Measurements from ENCODE around the gene KRABD2.
A peak's percentile ranks its signal among the peaks of the same experiment; 100 is the strongest.
"Not testable (repeated sequence)": the region's sequence is repeated elsewhere in the genome, so short reads cannot be mapped to it uniquely, and the experiment has no call there.

The KRABD2 gene

DNA sequence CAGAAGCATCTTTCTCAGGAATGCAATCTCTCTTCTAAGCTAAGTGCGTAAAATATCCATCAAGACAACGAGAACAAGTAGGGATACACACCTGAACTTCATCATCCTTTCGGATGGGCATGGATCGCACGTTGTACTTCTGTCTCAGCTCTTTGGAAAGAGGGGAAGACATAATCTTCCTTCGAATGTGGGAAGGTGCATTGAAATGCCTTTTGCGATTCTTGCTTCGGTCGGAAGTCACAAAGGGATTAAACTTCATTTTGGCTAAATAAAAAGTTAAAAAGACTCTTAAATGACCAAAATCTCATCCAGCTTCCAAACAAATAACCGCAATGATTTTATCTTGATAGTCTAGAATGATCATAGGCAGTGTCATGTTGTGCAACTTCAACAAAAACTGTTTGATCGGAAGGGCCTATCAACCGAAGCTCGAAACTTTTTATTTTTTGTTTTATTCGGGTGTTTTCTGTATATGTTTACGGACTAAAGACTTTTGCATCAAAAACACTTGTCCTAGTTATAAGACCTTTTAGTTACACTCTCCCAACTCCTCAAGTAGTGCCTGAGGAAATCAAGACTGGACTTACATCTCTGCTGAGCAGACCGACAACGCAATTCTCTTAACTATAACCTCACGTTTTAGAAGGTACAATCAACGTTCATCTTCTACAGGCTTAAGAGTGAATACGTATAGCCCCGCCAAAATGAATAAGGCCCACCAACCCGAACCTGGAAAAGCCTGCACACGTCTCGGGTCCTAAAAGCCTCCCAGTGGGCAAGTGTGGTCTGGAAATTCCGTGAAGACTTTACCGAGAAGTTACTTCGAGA, 5.8 kb upstream of the KRABD2 start:
- intact Hi-C loops (cut with DNase I) = no loop called here
- H3K4me3 ChIP-seq = peak overlapping the region; percentile 65 to 78
- peaks cover 52% of the 10 kb centered on the region for H3K4me1 ChIP-seq
- TF ChIP-seq POLR2A (IDR thresholded peaks at IDR 0.05) (no peak), POLR2AphosphoS5 (IDR thresholded peaks at IDR 0.05; ENCODE audit: insufficient read depth in 1 of 2, low read depth in 1 of 2) (no peak)
- H3K9me3 ChIP-seq = no peaks in the 10 kb centered on the region
- peaks cover 0 to 42% of the 10 kb centered on the region in 2 donors for H3K36me3 ChIP-seq
- H3K27me3 ChIP-seq = no peaks in the 10 kb centered on the region
- H3K27ac ChIP-seq = peak overlapping the region; percentile 24
- no peak for DNase-seq (ENCODE audit: extremely low spot score in 2 of 2)

- TF ChIP-seq, protein P1, sequence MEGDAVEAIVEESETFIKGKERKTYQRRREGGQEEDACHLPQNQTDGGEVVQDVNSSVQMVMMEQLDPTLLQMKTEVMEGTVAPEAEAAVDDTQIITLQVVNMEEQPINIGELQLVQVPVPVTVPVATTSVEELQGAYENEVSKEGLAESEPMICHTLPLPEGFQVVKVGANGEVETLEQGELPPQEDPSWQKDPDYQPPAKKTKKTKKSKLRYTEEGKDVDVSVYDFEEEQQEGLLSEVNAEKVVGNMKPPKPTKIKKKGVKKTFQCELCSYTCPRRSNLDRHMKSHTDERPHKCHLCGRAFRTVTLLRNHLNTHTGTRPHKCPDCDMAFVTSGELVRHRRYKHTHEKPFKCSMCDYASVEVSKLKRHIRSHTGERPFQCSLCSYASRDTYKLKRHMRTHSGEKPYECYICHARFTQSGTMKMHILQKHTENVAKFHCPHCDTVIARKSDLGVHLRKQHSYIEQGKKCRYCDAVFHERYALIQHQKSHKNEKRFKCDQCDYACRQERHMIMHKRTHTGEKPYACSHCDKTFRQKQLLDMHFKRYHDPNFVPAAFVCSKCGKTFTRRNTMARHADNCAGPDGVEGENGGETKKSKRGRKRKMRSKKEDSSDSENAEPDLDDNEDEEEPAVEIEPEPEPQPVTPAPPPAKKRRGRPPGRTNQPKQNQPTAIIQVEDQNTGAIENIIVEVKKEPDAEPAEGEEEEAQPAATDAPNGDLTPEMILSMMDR (IDR thresholded peaks at IDR 0.05) = no peak
- no peak for TF ChIP-seq POLR2AphosphoS5 (IDR thresholded peaks at IDR 0.05; ENCODE audit: insufficient read depth in 1 of 2, low read depth in 1 of 2)
- TF ChIP-seq POLR2A (IDR thresholded peaks at IDR 0.05) = no peak
- H3K4me1 ChIP-seq = peaks cover 67% of the 10 kb centered on the region
- no peak overlapping the region for H3K4me3 ChIP-seq
- H3K9me3 ChIP-seq = no peaks in the 10 kb centered on the region
- peaks cover 0 to 42% of the 10 kb centered on the region in 2 donors for H3K36me3 ChIP-seq
- intact Hi-C loops (cut with DNase I) = no loop called here
- no peak overlapping the region for H3K27ac ChIP-seq
- H3K27me3 ChIP-seq = no peaks in the 10 kb centered on the region
- no peak for DNase-seq (ENCODE audit: extremely low spot score in 2 of 2)
These were observed 3.5 kb upstream of the KRABD2 start for GRCh38 chr17:8380049-8380448.

- H3K36me3 ChIP-seq = peaks cover 0 to 42% of the 10 kb centered on the region in 2 donors
These were observed 1.6 kb upstream of the KRABD2 start for GRCh38 chr17:8378117-8378516.

DNA sequence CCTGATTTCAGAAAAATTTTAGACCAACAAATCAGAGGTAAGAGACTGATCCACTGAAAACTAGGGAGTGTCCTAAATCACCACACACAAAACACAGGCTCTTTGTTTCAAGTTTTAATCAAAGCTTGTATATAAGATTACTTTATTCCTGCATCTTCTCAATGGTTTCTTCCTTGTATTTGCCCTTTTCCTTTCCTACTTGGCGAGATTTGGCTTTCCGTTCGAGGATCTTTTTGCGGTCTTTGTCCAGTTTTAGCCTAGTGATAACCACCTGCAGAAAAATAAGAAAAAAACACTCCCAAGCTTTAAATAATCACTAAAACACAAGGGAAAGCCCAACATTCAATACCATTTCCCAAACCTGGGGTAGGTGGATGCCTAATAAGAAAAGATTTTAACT, 918 bp upstream of the KRABD2 start:
- Histone ChIP-seq H3K4me3 (no peak overlapping the region), H3K9me3 (no peaks in the 10 kb centered on the region), H3K36me3 (peaks cover 0 to 42% of the 10 kb centered on the region in 2 donors), H3K4me1 (peaks cover 62% of the 10 kb centered on the region), H3K27ac (no peak overlapping the region), H3K27me3 (no peaks in the 10 kb centered on the region)
- intact Hi-C loops (cut with DNase I) = no loop called here
- no peak for DNase-seq (ENCODE audit: extremely low spot score in 2 of 2)
- TF ChIP-seq POLR2A (IDR thresholded peaks at IDR 0.05) (no peak), POLR2AphosphoS5 (IDR thresholded peaks at IDR 0.05; ENCODE audit: insufficient read depth in 1 of 2, low read depth in 1 of 2) (no peak)
- TF ChIP-seq, protein P1 (IDR thresholded peaks at IDR 0.05) = no peak

More at GRCh38 chr17:8378117-8378516, 1.6 kb upstream of the KRABD2 start:
- H3K27ac ChIP-seq; DNase-seq (ENCODE audit: extremely low spot score in 2 of 2); H3K4me3 ChIP-seq; H3K27me3 ChIP-seq; intact Hi-C loops (cut with DNase I); H3K9me3 ChIP-seq: not testable (repeated sequence)
- peaks cover 59% of the 10 kb centered on the region for H3K4me1 ChIP-seq

DNA sequence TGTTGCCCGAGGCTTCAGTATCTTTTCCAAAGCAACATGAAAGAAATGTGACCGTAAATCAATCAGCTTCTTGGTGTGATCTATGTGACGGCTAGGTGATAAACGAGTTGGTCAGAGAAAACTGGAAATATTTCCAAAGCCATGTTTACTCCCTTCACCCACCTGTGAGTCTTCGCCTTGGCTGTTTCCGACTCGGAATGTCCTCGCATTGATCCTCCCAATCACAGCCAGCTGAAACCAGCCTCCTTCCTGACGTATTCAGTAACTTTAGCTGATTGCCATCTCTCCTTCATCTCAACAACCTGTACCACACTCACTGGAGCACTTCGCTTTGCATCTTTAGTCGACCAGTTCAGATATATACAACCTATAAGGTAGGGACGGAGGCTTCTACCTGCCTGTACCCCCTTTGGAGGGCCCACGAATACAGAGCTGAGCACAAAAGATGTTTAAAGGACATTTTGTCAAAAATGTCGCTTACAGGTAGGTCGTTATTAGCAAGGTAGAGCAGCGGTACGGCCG, 705 bp downstream of the KRABD2 start:
- no peak for DNase-seq (ENCODE audit: extremely low spot score in 2 of 2)
- Histone ChIP-seq H3K27ac (peak overlapping the region; percentile 82), H3K36me3 (peaks cover 0 to 31% of the 10 kb centered on the region in 2 donors), H3K4me1 (peaks cover 47% of the 10 kb centered on the region), H3K9me3 (no peaks in the 10 kb centered on the region), H3K4me3 (peak overlapping the region; percentile 52 to 70), H3K27me3 (no peaks in the 10 kb centered on the region)
- intact Hi-C loops (cut with DNase I) = no loop called here
- TF ChIP-seq POLR2AphosphoS5 (IDR thresholded peaks at IDR 0.05; ENCODE audit: insufficient read depth in 1 of 2, low read depth in 1 of 2) (no peak), POLR2A (IDR thresholded peaks at IDR 0.05) (no peak)
- TF ChIP-seq, protein P1 (IDR thresholded peaks at IDR 0.05) = no peak

DNA sequence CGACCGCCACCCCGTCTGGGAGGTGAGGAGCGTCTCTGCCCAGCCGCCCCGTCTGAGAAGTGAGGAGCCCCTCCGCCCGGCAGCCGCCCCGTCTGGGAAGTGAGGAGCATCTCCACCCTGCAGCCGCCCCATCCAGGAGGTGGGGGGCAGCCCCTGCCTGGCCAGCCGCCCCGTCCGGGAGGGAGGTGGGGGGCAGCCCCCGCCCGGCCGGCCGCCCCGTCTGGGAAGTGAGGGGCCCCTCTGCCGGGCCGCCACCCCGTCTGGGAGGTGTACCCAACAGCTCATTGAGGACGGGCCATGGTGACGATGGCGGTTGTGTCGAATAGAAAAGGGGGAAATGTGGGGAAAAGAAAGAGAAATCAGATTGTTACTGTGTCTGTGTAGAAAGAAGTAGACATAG, 2.6 kb downstream of the KRABD2 start:
- DNase-seq (ENCODE audit: extremely low spot score in 2 of 2); H3K27me3 ChIP-seq; H3K9me3 ChIP-seq; H3K4me3 ChIP-seq; H3K27ac ChIP-seq; intact Hi-C loops (cut with DNase I): not testable (repeated sequence)
- peaks cover 28% of the 10 kb centered on the region for H3K4me1 ChIP-seq
- H3K36me3 ChIP-seq = peaks cover 0 to 26% of the 10 kb centered on the region in 2 donors

Measured in vagina (tissue), 2 donors.